SHP77 (cell line): ENCODE results near the gene CDK6.

Experiments used
- DNase-seq, 2 experiments: peaks; one replicate each; lab custom pipeline; 2025; lab: John Stamatoyannopoulos, UW

Gene CDK6

DNA sequence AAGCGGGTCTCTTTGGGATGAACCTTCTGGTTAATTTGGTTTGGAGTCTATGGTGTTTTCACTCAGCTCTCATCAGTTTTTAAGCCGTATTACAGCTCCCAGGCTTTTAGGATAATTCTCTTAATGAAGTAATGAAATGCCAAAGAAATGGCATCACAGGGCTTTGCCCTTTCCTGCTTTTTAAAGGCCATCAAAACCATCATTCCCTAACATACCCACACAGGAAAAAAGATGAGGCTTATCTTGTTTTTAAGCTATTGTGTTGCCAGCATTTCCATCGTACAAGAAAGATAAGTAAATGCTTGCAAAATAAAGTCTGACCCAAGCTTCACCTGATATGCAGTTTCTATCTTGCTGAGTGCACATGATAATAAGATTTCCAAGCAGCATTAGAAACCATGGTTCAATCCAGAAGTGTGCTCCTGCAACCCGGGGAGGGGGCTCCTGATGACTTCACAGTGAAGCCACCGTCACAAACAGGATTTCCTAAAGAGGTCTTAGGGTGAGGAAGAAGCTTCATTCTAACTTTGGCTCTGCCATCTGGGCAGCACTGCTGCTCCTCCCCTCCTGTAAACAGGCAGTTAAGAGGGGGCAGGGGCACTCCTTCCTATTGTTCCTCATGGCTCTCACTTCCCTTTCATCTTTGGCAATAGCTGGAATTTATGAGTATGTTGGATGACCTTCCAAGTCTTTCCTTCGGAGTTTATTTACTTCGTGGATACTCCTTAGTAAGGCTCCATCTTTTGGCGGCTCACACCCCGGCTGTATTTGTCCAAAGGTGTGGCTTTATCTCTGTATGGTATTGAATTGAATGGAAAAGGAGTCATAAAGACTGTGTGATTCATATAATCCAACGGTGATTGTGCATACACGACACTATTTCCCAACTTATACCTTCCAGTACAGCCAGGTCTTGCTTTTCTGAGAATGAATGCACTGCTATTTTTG lies 191.0 kb downstream of the CDK6 start:
- DNase-seq: peak in 1 of 2 experiments; percentile 4

DNA sequence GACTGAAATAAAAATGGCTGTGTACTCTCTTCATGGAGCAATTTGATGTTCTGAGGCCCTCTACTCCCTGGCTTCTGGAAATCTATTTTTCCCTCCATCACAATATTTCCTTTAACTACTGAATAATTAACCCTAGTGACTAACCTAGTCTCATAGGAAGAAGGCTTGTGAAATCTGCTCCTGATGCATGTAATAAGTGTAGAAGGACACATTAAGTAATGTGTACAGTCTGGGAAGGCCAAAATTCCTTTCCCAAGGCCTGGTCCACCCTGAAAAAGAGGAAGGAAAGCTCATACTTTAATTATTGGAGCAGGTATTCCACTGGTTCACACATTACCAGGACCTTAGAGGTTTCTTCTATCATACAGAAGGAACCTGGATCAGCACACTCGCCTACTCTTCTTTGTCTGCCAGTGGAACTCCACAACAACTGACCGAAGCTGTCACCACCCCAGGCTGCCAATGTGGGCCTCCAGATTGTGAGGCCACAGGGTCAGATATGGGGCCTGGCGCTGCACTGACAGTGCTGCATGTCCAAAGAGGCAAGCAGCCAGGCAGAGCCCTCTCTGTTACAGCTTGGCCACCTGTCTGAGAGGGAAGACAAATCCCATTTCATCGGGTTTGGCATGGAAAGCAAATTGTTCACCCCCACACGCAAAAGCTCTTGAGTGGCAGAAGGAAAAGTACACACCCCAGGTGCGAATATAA lies 191.8 kb downstream of the CDK6 start:
- DNase-seq: peak in 1 of 2 experiments; percentile 13

DNA sequence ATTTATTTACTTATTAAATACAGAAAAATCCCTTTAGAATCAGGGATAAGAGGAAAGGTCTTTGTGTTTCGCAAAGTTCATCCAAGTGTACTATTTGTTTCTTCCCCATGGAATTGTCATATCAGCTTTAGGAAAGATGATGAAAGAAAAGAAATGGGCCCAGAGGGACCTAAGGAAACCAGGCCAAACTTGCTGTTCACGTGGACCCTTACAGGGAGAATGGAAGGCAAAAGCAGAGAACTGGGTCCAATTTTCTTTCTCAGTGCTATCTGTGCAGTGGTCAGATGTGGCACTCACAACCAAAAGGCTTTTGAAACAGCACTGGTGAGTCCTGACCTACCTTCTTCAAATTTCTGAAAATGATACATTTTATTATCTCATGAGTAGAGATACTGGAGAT lies 192.6 kb downstream of the CDK6 start:
- no peak for DNase-seq

DNA sequence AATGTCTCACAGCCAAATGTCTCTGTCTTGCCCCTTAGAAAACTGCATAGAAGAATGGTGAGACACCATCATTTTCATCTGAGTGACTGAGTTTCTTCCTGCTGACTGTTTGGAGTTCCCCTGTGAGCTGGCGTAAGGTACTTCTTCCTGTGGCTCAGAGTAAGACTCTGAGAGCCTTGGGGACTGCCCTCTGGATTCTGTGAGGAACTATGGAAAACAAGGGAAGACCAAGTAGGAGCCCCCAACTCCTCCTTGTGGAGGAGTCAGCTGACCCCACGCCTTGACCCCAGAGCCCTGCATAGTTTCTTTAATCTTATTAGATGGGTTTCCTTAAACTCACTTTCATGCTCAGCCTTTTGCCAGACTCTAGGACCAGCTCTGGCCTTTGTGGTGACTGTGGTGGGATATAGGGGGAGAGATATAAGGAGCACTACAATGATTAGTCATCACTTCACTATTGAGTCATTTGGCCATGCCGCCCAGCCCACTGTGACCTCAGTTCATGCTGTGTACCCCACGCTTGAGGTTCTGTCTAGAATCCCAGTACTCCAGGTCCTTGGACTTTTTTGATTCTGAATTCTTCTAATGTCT lies 194.4 kb downstream of the CDK6 start:
- DNase-seq: no peak

DNA sequence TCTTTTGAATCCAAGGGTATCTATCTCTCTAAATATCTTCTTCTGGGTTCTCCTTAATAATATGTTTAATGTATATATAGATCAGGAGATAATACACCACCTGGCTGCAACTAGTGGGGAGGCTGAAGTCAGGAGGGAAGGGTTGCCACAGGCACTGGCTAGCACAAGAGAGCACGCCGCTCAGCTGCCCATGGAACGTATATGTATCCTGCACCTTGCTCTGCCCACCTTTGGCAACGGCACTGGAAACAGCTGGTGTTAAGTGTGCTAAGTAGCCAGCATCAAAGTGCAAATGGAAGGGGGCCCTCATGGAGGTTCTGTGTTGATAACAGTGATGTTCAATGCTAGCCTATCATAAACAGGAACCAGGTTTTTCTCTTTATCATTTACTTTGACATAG lies 196.4 kb downstream of the CDK6 start:
- DNase-seq: no peak

DNA sequence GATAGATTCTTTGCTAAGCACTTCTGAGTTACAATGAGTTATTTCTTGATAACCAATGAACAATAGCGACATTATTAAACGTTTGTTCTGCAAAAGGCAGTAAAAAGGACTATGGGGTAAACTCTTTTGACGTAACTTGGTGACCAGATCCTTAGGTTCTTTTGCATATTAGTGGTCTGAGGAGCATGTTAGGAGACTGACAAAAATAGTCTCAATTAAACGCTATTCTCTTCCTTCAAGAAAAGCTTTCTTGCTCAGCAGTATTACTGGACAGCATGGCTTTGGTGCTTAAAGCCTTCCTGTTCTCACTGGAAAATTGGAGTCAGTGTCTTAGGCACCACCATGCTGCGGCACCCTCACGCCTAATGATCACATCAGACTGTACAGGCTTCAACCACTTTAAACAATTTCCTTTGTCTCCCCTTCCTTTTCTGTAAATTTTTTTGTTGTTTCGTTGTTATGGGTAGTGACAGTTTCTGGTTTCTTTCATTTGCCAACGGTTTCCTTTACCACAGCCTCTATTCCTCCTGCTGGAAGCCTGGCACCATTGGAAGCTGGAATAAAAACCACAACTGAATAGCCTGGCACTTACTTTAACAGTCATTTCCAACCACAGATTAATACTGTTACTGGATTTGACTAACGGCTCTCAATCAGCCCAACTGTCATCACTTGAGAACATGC lies 197.0 kb downstream of the CDK6 start:
- no peak for DNase-seq

DNA sequence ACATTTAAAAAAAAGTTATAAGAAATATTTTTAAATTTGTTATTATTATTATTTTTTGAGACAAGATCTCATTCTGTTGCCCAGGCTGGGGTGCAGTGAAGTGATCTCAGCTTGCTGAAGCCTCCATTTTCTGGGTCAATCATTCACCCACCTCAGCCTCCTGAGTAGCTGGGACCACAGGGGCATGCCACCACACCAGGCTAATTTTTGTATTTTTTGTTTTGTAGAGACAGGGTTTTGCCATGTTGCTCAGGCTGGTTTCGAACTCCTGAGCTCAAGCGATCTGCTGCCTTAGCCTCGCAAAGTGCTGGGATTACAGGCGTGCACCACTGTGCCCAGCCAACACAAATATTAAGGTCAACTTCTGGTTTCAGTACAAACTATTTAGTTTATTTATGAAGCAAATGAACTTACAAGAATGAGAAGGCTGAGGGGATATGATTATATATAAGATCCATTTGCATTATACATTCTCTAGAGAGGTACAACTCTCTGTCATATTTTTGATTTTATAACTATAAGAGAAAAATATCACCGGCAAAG lies 200.3 kb downstream of the CDK6 start:
- DNase-seq: no peak

DNA sequence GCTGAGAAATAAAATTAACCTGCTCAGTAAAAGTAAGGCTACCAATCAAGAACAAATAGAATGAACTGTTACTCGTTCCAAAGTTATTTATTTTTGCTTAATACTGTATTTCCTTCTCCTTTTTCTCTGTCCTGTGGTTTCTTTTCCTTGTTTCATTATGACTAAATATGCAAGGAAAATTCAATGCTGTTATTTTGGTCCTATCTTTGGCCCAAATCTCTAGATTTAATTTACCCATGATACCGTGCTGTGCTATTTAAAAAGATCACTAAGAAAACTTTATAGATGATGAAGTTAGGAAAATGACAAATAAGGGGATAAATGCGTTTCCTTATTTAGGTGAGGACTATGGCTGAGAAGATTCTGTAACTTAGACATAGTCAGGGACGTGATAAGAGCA lies 200.8 kb downstream of the CDK6 start:
- no peak for DNase-seq

DNA sequence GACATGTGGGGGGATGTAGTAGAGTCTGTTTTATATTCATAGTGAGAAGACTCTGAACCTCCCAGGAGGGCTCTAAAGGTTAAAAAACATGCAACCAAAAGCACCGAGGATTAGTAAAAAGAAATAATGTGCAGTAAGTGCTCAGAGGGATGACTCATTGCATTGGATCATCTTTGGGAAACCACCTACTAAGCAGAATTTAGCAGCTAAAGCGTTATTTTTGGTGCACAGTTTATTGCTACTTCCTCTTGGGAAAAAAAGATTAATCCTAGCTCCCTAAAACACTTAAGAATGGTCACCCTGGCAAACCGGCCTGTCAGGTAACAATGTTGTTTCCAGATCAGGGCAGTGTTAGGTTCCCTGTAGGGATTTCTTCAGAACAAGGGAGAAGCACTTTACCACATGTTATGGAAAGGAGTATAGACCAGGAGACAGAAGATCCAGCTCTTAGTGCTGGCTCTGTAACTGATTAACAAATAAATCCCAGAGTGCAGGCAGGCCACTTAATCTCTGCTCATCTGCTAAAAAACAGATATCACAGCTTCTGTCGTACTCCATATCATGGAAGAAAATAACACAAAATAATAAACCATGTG lies 201.4 kb downstream of the CDK6 start:
- no peak for DNase-seq

DNA sequence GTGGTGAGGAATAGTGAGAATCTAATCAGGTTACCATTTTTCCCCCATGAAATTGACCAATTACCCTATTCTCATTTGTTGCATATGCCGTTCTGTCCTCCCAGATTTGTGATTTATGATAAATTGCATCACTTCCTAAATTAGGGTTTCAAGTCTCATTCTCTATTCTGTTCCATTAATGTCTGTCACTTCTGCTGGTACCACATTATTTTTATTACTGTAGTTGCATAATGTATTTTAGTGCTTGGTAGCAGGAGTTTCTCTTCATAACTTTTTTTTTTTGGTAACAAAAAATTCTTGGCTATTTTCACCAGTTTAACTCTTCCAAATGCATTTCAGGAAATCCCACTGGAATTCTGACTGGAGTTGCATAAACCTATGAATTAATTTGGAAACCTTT lies 202.2 kb downstream of the CDK6 start:
- DNase-seq: no peak

DNA sequence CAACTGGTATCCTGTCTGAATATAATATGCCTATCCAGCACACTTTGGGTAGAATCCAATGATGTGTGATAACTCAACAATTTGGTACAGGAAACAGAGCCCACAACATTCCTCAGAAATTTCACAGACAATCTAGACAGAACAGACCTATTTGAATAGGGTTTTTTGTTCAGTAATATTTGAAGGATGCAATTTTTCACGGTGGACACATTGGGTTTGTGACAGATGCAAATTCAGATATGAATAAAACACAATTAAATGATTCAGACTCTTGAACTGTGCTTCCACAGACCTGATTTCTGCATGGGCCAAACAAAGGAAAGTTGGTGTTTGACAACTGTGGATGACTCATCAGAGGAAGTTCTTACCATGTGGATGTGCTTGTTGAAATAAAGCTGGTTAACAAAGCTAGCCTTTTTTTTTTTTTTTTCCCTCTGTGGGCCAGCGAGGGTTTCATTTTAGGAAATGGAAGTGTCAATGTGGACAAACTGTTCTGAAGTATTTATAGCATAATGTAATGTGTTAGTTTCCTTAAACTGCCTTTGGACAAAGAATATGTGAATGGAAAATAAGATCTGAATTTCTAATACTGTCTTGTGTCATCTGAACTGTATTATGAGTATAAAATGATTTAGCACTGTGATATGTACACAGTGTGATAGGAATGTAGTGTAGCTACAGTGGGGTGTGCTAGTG lies 203.0 kb downstream of the CDK6 start:
- peak; percentile 16 to 30 for DNase-seq

DNA sequence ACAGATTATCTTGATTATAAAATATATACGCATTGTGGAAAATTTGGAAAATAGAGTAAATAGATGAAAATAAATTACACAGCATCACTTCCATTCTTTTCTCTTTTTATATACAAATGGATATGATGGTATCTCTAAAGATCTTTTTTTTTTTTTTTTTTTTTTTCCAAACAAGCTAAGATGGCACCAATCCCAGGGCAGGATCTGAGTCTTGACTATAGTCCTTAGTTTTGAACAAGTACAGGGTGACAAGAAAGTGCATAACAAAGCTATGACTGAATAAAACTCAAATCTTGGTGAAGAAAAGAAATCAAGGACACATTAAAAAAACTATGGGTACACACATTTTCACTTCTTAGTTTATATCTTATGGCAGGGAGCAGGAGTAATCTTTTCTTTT lies 203.6 kb downstream of the CDK6 start:
- DNase-seq: no peak

DNA sequence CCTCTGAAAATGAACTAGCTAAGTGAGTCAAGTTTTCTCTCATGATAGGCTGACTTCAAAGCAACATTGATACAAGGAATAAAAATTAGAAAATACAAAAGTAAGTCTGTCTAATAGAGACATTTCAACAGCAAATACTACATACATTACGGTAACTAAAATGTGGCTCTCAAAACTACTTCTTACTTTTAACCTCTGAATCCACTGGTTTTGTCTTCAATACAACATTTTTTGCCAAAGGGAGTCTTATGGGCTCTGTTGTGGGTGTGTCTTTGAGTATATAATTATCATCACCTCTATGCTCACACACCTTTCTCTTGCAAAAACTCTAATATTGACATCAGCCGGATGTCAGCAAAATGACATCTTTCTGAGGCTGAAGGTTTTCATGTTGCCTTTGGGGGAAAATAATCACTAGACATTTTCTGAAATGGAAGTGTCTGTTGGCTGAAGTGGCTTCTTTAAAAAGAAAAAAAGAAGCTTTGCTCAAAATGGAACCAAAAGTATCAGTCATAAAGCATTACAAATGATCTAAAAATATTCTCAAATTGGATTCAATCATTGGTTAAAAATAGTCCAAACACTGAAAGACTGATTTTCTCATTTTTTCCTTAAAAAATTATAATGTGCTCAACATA lies 204.4 kb downstream of the CDK6 start:
- no peak for DNase-seq

DNA sequence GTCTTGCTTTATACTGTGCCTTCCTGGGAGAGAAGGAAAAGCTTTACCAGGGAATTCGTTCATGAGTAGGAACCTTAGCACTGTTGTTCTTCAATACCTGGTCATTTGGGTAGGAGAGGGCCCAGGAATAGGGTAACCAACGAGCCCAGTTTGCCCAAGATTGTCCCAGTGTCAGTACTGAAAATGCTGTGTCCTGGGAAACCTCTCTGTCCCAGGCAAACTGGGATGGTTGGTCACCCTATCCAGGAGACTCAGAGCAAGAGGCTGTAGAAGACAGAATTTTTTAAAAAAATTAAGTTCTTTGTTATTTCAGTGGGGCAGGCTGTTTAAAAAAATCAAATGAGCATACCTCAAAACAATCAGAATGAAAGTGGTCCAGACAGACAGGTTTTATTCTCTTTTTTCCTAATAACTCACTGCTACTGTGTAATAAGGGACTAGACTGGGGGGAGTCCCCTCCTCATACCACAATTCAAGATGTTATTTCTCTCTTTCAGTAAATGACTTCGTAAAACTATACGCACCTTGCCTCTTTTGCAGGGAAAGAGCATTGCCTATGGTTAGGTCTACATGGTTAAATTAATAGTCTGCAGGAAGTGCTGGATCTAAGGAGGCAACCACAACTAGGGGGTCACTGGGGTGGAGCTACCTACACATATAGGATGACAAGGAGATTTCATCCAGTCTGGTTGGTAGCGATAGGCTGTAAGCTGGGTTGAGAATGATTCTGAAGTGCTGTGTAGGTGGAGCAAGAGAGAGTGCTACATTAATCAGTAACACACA lies 205.1 kb downstream of the CDK6 start:
- DNase-seq: no peak

DNA sequence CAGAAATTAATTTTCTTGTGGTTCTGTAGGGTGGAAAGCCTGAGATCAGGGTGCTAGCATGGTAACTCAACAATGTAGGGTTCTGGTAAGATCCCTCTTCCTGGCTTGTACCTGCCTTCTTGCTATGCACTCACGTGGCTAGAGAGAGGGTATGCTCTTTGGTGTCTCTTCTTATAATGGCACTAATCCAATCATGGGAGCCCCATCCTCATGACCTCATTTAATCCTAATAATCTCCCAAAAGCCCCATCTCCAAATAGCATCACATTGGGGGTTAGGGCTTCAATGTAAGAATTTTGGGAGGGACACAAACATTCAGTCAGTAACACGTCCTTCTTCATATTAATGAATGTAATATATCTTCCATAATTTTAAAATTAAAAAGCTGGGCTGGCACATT lies 206.6 kb downstream of the CDK6 start:
- no peak for DNase-seq

DNA sequence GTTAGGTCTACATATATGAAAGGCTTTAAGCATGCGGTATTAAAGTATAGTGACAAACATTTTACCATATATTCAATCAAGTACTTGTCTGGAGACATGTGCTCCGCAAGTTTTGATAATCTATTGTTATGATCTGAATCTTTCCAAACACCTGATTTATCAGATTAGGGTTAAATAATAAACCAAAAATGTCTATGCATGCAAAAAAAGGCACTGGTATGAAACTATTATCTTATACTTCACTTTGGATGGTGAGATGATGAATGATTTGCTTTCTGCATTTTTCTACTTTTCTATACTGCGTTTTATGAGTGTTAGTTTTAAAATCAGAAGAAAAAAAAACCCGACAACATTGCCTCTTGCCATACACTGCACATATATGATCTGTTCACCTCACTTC lies 208.4 kb downstream of the CDK6 start:
- no peak for DNase-seq

DNA sequence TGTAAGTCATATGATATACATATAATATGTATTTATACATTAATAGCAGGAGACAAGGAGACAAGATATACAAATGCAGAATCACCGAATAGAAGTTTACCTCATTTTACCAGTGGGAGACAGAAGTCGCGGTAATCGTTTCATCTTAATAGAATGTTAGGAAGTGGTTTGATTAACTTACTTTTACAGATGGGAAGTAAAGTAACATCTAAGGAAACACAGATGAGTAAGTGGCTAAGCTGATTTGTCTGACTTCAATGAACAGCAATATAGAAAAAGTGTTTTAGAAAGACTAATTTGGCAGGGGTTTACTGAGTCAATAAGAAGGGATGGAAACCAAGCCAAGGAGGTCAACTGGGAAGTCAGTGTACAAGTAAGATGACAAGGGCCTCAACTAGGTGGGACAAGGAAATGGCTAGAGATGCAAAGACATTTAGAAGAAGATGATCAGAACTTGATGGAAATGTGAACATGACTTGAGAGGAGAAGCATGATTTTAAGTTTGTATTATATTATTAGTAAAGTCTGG lies 210.0 kb downstream of the CDK6 start:
- DNase-seq: no peak

DNA sequence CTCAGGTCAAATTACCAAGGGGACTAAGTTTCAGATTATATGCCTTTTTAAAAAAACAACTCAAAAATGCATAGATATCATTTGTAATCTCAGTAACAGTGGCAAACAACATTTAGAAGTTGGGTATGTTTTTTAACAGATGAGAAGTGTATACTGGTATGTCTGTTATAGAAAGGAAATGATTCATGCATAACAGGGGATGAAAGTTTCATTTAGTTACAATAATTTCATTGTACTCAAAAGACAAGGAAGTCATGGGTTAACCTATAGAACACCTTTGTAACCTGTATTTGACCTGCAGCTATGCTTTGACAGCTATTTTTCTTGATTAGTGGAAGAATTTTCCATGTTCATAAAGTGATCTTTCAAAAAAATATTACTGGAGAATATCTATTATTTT lies 210.8 kb downstream of the CDK6 start:
- DNase-seq: no peak

DNA sequence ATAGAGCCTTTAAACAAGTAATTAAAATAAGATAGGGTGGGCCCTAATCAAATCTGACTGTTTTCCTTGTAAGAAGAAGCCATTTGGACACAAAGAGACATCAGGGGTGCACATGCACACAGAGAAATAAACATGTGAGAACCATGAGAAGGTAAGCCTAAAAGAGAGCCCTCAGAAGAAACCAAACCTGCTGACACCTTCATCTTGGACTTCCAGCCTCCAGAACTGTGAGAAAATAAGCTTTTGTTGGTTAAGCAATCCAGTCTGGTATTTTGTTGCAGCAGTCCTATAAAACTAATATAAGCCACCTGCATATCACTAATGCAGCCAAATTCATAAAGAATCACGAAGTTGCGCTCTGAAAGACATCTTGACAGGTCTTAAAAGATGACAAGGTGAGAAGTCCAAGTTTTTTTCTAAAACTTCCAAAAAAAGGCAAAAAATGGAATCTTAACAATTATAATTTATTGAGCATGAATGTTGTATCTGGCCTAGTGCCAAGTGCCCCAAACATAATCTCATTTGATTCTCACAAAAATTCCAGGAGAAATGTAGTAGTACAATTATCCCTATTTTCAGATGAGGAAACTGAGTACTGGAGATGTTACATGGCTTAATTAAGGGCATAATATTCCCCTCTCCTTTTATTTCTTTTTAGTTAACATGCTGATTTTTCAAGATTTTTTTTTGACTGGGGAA lies 211.9 kb downstream of the CDK6 start:
- no peak for DNase-seq
